SU-DHL-6 (cell line): Measurements from ENCODE around the gene ARHGAP21.
A peak's percentile ranks its signal among the peaks of the same experiment; 100 is the strongest.

ENCODE experiments used
- EZH2phosphoT487 ChIP-seq: fragments of 200-600 bp; sonication (generic), shearing (Covaris generic); conservative IDR thresholded peaks from 2 replicates; pipeline ENCODE4 v1.6.1; 2018; ENCODE audit warnings: mild to moderate bottlenecking, antibody characterized with exemption, low read length, moderate library complexity, mixed read lengths
- TF ChIP-seq, protein P1 (sequence below): fragments of 200-600 bp; sonication (generic); IDR thresholded peaks from one replicate; pipeline ENCODE4 v1.5.1; 2017; ENCODE audit warnings: antibody characterized with exemption, mild to moderate bottlenecking, low read length, moderate library complexity; ENCODE audit not compliant: insufficient read depth, poor library complexity, severe bottlenecking

DNA sequence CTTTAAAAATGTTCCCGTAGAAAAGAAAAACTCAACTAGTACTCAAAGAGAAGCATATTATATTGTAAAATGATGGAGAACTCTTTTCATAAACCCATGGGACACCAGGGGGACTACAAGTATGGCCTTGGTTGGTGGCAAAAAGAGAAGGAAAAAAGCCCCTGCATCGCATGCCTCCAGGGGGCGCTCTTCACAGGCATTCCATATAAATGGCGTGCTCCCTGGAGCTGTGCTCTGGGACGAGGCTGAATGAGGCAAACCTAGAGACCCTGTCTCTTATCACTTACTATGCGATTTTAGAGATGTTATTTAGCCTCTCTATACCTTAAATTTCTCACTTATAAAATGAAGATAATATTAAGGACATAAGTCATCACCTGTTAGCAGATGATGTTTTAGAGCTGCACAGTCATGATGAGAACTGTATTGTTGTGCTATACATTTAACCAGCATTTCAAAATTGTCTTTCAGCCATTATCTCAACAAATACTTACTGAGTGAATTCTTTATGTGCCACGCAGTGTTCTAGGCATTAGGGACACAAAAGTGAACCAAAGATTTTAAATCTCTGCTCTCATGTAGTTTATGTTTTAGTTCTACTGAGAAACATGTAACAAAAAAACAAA, 105.8 kb downstream of the ARHGAP21 start:
- TF ChIP-seq, protein P1, sequence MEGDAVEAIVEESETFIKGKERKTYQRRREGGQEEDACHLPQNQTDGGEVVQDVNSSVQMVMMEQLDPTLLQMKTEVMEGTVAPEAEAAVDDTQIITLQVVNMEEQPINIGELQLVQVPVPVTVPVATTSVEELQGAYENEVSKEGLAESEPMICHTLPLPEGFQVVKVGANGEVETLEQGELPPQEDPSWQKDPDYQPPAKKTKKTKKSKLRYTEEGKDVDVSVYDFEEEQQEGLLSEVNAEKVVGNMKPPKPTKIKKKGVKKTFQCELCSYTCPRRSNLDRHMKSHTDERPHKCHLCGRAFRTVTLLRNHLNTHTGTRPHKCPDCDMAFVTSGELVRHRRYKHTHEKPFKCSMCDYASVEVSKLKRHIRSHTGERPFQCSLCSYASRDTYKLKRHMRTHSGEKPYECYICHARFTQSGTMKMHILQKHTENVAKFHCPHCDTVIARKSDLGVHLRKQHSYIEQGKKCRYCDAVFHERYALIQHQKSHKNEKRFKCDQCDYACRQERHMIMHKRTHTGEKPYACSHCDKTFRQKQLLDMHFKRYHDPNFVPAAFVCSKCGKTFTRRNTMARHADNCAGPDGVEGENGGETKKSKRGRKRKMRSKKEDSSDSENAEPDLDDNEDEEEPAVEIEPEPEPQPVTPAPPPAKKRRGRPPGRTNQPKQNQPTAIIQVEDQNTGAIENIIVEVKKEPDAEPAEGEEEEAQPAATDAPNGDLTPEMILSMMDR, result peak; percentile 35
- no peak for TF ChIP-seq EZH2phosphoT487
